IMR-90 (cell line): ENCODE results near the gene MAP3K8. TPM values are rescaled to one million over a fixed set of nuclear protein-coding genes. Genes with fewer than 3 reads are reported as not detected.

Source experiments
- ATAC-seq: fragments of 200-7000 bp; cut with Tn5 transposase; 2 replicates; pipeline ENCODE4 v1.9.1; 2020; ENCODE audit warnings: low read depth, mild to moderate bottlenecking, moderate library complexity
- BruUV-seq: library from RNA; stranded (reverse); fragments of 400-500 nt; replicated peaks from 2 replicates; lab custom pipeline; 2021; lab: Mats Ljungman, UMichigan
- CTCF ChIA-PET: fragments of 300-600 bp; formaldehyde crosslinking; extraction: SDS; loops from one replicate; lab custom pipeline; 2021; ENCODE audit warnings: antibody characterized with exemption; lab: Yijun Ruan, JAX
- POLR2A ChIA-PET: fragments of 300-600 bp; sonication (Branson Sonifier 250); formaldehyde crosslinking; loops from one replicate; lab custom pipeline; 2022; ENCODE audit warnings: antibody characterized with exemption; ENCODE audit not compliant: unreplicated experiment; lab: Charles Lee
- DNase-seq: peaks from one replicate; pipeline ENCODE4 v3.0.0; 2013
- H2AFZ ChIP-seq: replicated peaks from 2 replicates; pipeline ENCODE3; 2013; ENCODE audit warnings: low read length, mild to moderate bottlenecking; ENCODE audit not compliant: poor library complexity
- H2AK5ac ChIP-seq: 2 replicates; pipeline ENCODE4 v1.6.1; 2013; ENCODE audit warnings: low read depth, low read length, inconsistent platforms
- H2AK9ac ChIP-seq: replicated peaks from 2 replicates; pipeline ENCODE3; 2013; ENCODE audit warnings: mild to moderate bottlenecking, low read depth, low read length, moderate library complexity; ENCODE audit not compliant: poor library complexity
- H2BK120ac ChIP-seq: 2 replicates; pipeline ENCODE4 v1.6.1; 2013; ENCODE audit warnings: low read depth, low read length, inconsistent platforms
- H2BK15ac ChIP-seq: 3 replicates; pipeline ENCODE4 v1.6.1; 2013; ENCODE audit warnings: low read depth, low read length, inconsistent platforms
- H2BK20ac ChIP-seq: 2 replicates; pipeline ENCODE4 v1.6.1; 2013; ENCODE audit warnings: low read depth, mild to moderate bottlenecking, inconsistent platforms, low read length, moderate library complexity
- H2BK5ac ChIP-seq: 2 replicates; pipeline ENCODE4 v1.6.1; 2013; ENCODE audit warnings: mild to moderate bottlenecking, low read depth, low read length, inconsistent platforms; ENCODE audit not compliant: poor library complexity, severe bottlenecking
- H3K14ac ChIP-seq: replicated peaks from 2 replicates; pipeline ENCODE4 v1.6.1; 2013; ENCODE audit warnings: low read depth, low read length, inconsistent platforms
- H3K18ac ChIP-seq: 2 replicates; pipeline ENCODE4 v1.6.1; 2013; ENCODE audit warnings: low read depth, low read length, control low read depth
- H3K23ac ChIP-seq: 2 replicates; pipeline ENCODE4 v1.6.1; 2013; ENCODE audit warnings: low read depth, low read length, inconsistent platforms
- H3K27ac ChIP-seq: 2 replicates; pipeline ENCODE4 v1.5.1; 2013; ENCODE audit warnings: mild to moderate bottlenecking, control low read depth, low read length; ENCODE audit not compliant: insufficient read depth
- H3K27me3 ChIP-seq: 2 replicates; pipeline ENCODE4 v1.6.1; 2013; ENCODE audit warnings: low read length; ENCODE audit not compliant: control insufficient read depth, insufficient read depth
- H3K36me3 ChIP-seq: 2 replicates; pipeline ENCODE4 v1.6.1; 2013; ENCODE audit warnings: low read length, mixed read lengths; ENCODE audit not compliant: control insufficient read depth, insufficient read depth
- H3K4ac ChIP-seq: 2 replicates; pipeline ENCODE4 v1.6.1; 2013; ENCODE audit warnings: low read depth, low read length, inconsistent platforms
- H3K4me1 ChIP-seq: 2 replicates; pipeline ENCODE4 v1.6.1; 2013; ENCODE audit warnings: low read length, mixed read lengths; ENCODE audit not compliant: control insufficient read depth, insufficient read depth
- H3K4me2 ChIP-seq: 2 replicates; pipeline ENCODE4 v1.6.1; 2013; ENCODE audit warnings: low read depth, mild to moderate bottlenecking, control low read depth, low read length, moderate library complexity
- H3K4me3 ChIP-seq: 2 replicates; pipeline ENCODE4 v1.5.1; 2013; ENCODE audit warnings: low read depth, mild to moderate bottlenecking, control low read depth, low read length, moderate library complexity; ENCODE audit not compliant: insufficient read depth
- H3K56ac ChIP-seq: 2 replicates; pipeline ENCODE4 v1.6.1; 2013; ENCODE audit warnings: low read length, inconsistent platforms; ENCODE audit not compliant: insufficient read depth; ENCODE audit errors: extremely low read depth
- H3K79me1 ChIP-seq, 2 experiments: 2 replicates each; pipeline ENCODE4 v1.6.1; 2013; ENCODE audit warnings: low read length in 2 of 2, inconsistent platforms in 1 of 2, low read depth in 1 of 2
- H3K9ac ChIP-seq: 2 replicates; pipeline ENCODE4 v1.6.1; 2013; ENCODE audit warnings: low read depth, low read length, control low read depth
- H3K9me1 ChIP-seq: 2 replicates; pipeline ENCODE4 v1.6.1; 2013; ENCODE audit warnings: low read length, inconsistent platforms; ENCODE audit not compliant: insufficient read depth
- H3K9me3 ChIP-seq: 2 replicates; pipeline ENCODE4 v1.6.1; 2013; ENCODE audit warnings: low read length; ENCODE audit not compliant: control insufficient read depth, insufficient read depth
- H4K20me1 ChIP-seq: 2 replicates; pipeline ENCODE4 v1.6.1; 2013; ENCODE audit warnings: low read length, inconsistent platforms; ENCODE audit not compliant: insufficient read depth
- H4K5ac ChIP-seq: 2 replicates; pipeline ENCODE4 v1.6.1; 2013; ENCODE audit warnings: mild to moderate bottlenecking, low read depth, low read length, control low read depth
- H4K8ac ChIP-seq, 2 experiments: 2 replicates each; pipeline ENCODE4 v1.6.1; 2013; ENCODE audit warnings: low read depth in 2 of 2, low read length in 2 of 2, control low read depth in 1 of 2, inconsistent platforms in 1 of 2
- H4K91ac ChIP-seq: 2 replicates; pipeline ENCODE4 v1.6.1; 2013; ENCODE audit warnings: low read depth, low read length, inconsistent platforms; ENCODE audit not compliant: insufficient read depth
- BHLHE40 ChIP-seq: fragments of 150-350 bp; IDR thresholded peaks from 2 replicates; pipeline ENCODE4 v1.6.1; 2016; ENCODE audit warnings: mild to moderate bottlenecking, low read depth, low read length
- CEBPB ChIP-seq: IDR thresholded peaks from 2 replicates; pipeline ENCODE4 v1.6.1; 2012; ENCODE audit warnings: low read depth, low read length, improper control_type of control experiment
- CHD1 ChIP-seq: IDR thresholded peaks from 2 replicates; pipeline ENCODE4 v1.6.1; 2012; ENCODE audit warnings: low read depth, low read length, improper control_type of control experiment
- CTCF ChIP-seq: conservative IDR thresholded peaks from 2 replicates; pipeline ENCODE4 v1.5.1; 2012; ENCODE audit warnings: mild to moderate bottlenecking, low read depth, low read length, improper control_type of control experiment
- ELK1 ChIP-seq: fragments of 150-350 bp; IDR thresholded peaks from 2 replicates; pipeline ENCODE4 v1.6.1; 2016; ENCODE audit warnings: low read depth, mild to moderate bottlenecking, low read length, moderate library complexity, borderline replicate concordance
- FOS ChIP-seq: fragments of 150-350 bp; IDR thresholded peaks from 2 replicates; pipeline ENCODE4 v1.6.1; 2016; ENCODE audit warnings: low read depth, low read length
- MAZ ChIP-seq: IDR thresholded peaks from 2 replicates; pipeline ENCODE4 v1.6.1; 2012; ENCODE audit warnings: low read depth, mild to moderate bottlenecking, low read length, improper control_type of control experiment, moderate library complexity, borderline replicate concordance
- MXI1 ChIP-seq: IDR thresholded peaks from 2 replicates; pipeline ENCODE4 v1.6.1; 2012; ENCODE audit warnings: low read depth, mild to moderate bottlenecking, low read length, moderate library complexity, borderline replicate concordance
- NFE2L2 ChIP-seq: fragments of 150-350 bp; IDR thresholded peaks from 2 replicates; pipeline ENCODE4 v1.6.1; 2016; ENCODE audit warnings: low read depth, mild to moderate bottlenecking, low read length
- POLR2A ChIP-seq: IDR thresholded peaks from 2 replicates; pipeline ENCODE4 v1.6.1; 2012; ENCODE audit warnings: mild to moderate bottlenecking, low read depth, low read length
- RAD21 ChIP-seq: IDR thresholded peaks from 2 replicates; pipeline ENCODE4 v1.6.1; 2012; ENCODE audit warnings: low read length, improper control_type of control experiment
- RFX5 ChIP-seq: IDR thresholded peaks from 2 replicates; pipeline ENCODE4 v1.8.0; 2012; ENCODE audit warnings: low read depth, mild to moderate bottlenecking, low read length, moderate library complexity
- SMC3 ChIP-seq: fragments of 150-350 bp; IDR thresholded peaks from 2 replicates; pipeline ENCODE4 v1.6.1; 2016; ENCODE audit warnings: low read depth, mild to moderate bottlenecking, antibody characterized with exemption, low read length, moderate library complexity
- USF2 ChIP-seq: fragments of 150-350 bp; IDR thresholded peaks from 2 replicates; pipeline ENCODE4 v1.6.1; 2017; ENCODE audit warnings: mild to moderate bottlenecking, antibody characterized with exemption, low read length, low read depth
- WGBS, 2 experiments: methylation state at CpG; one replicate each; pipeline versions ENCODE4 v1.1.5 to v1.1.7; 2013; ENCODE audit warnings: missing lambda C conversion rate in 2 of 2; ENCODE audit not compliant: insufficient read length in 1 of 2; ENCODE audit errors: extremely low coverage in 2 of 2; 5-methylcytosine and 5-hydroxymethylcytosine counted together
- dilution Hi-C: fragments of 300-500 bp; cut with HindIII; formaldehyde crosslinking; loops from one replicate; pipeline ENCODE4 v1.14.3; 2018; ENCODE audit warnings: low sequenced_read_pairs; ENCODE audit not compliant: unreplicated experiment
- in situ Hi-C: fragments of 300-500 bp; cut with MboI; formaldehyde crosslinking; loops from 3 replicates; pipeline ENCODE4 v1.14.3; 2019; ENCODE audit warnings: low sequenced_read_pairs, inconsistent platforms, mixed read lengths
- intact Hi-C: fragments of 100-400 bp; cut with micrococcal nuclease; formaldehyde crosslinking; loops from 2 replicates; pipeline ENCODE4 v1.10.0; 2022
- polyA plus RNA-seq, 3 experiments: library from polyadenylated mRNA; depleted of rRNA; stranded (reverse); fragments of >200 nt; gene quantifications; 2 replicates each; pipeline ENCODE4 v1.2.3, GENCODE V29; 2012; ENCODE audit warnings: low replicate concordance in 1 of 3
- total RNA-seq: library from RNA; depleted of rRNA; stranded (reverse); fragments of >200 nt; gene quantifications from 2 replicates; pipeline ENCODE4 v1.2.3, GENCODE V29; 2012

Gene MAP3K8
- total and polyA plus RNA-seq, 2 of the 4 experiments (the other 2 are of a cell fraction), result 1.8 to 2.6 TPM

- no peaks in the 10 kb centered on the region for H3K36me3 ChIP-seq
- DNase-seq (no peak), ATAC-seq (no peak)
- TF ChIP-seq CEBPB (no peak), USF2 (no peak), FOS (no peak), POLR2A (no peak), ELK1 (no peak), BHLHE40 (no peak), NFE2L2 (no peak), CTCF (no peak), MAZ (no peak), MXI1 (no peak), RAD21 (no peak), SMC3 (no peak), CHD1 (no peak), RFX5 (no peak)
- no peaks in the 10 kb centered on the region for H3K27me3 ChIP-seq
- H3K9ac ChIP-seq, result no peak overlapping the region
- H3K9me3 ChIP-seq, result no peaks in the 10 kb centered on the region
- no peak overlapping the region for H3K4me2 ChIP-seq
- 60% methylated on average over 2 of the region's 3 CpGs; no CpG with 5 or more reads in 1 of the 2 experiments for WGBS, 2 experiments
- no peaks in the 10 kb centered on the region for H3K9me1 ChIP-seq
- no peak overlapping the region for H3K23ac ChIP-seq
- H2AK9ac ChIP-seq, result no peak overlapping the region
- no peak overlapping the region for H2BK5ac ChIP-seq
- dilution Hi-C loops, result no loop called here
- H4K91ac ChIP-seq, result no peak overlapping the region
- intact Hi-C loops, result no loop called here
- H3K4me1 ChIP-seq, result no peaks in the 10 kb centered on the region
- no TSS peak for BruUV-seq
- H3K4me3 ChIP-seq, result no peak overlapping the region
- no peak overlapping the region for H2AK5ac ChIP-seq
- H3K18ac ChIP-seq, result no peak overlapping the region
- H3K4ac ChIP-seq, result no peak overlapping the region
- no peak overlapping the region for H3K56ac ChIP-seq
- H2BK120ac ChIP-seq, result no peak overlapping the region
- no peak overlapping the region for H3K14ac ChIP-seq
- H3K27ac ChIP-seq, result no peak overlapping the region
- no peak overlapping the region for H4K5ac ChIP-seq
- H2AFZ ChIP-seq, result no peak overlapping the region
- no peak overlapping the region for H2BK20ac ChIP-seq
- H2BK15ac ChIP-seq, result no peak overlapping the region
- in situ Hi-C loops, result no loop called here
- H4K8ac ChIP-seq, result no peak overlapping the region
- ChIA-PET POLR2A (no interaction called here), CTCF (no interaction called here)
- H3K79me1 ChIP-seq, result no peaks in the 10 kb centered on the region
- no peaks in the 10 kb centered on the region for H4K20me1 ChIP-seq
Observed at GRCh38 chr10:30417301-30417700, 16.7 kb upstream of the MAP3K8 start.
